OCI-LY1 (cell line): ENCODE data around the gene KIAA0232.

Source experiments
- H2AFZ ChIP-seq: fragments of 200-600 bp; sonication (generic), shearing (Covaris generic); 2 replicates; pipeline ENCODE4 v1.6.0; 2014; ENCODE audit warnings: antibody characterized with exemption, mild to moderate bottlenecking, low read length
- H3F3A ChIP-seq: fragments of 200-600 bp; sonication (generic), shearing (Covaris generic); 2 replicates; pipeline ENCODE4 v1.6.0; 2014; ENCODE audit warnings: mild to moderate bottlenecking, antibody characterized with exemption, low read length, moderate library complexity; ENCODE audit not compliant: insufficient read depth
- H3K27ac ChIP-seq: fragments of 200-600 bp; sonication (generic); 2 replicates; pipeline ENCODE4 v1.5.1; 2014; ENCODE audit warnings: low read length, mixed run types, mild to moderate bottlenecking, low read depth; ENCODE audit not compliant: poor library complexity, severe bottlenecking
- H3K27me3 ChIP-seq: fragments of 200-600 bp; sonication (generic); 2 replicates; pipeline ENCODE4 v1.6.0; 2014; ENCODE audit warnings: antibody characterized with exemption, mild to moderate bottlenecking, low read length, moderate library complexity; ENCODE audit not compliant: insufficient read depth
- H3K36me3 ChIP-seq: fragments of 200-600 bp; sonication (generic); 2 replicates; pipeline ENCODE4 v1.6.1; 2014; ENCODE audit warnings: mild to moderate bottlenecking, antibody characterized with exemption, low read length, moderate library complexity, mixed read lengths; ENCODE audit not compliant: insufficient read depth
- H3K4me1 ChIP-seq: fragments of 200-600 bp; sonication (generic); 2 replicates; pipeline ENCODE4 v1.5.1; 2014; ENCODE audit warnings: mild to moderate bottlenecking, low read length, moderate library complexity; ENCODE audit not compliant: insufficient read depth, severe bottlenecking
- H3K4me2 ChIP-seq: fragments of 200-600 bp; sonication (generic), shearing (Covaris generic); 2 replicates; pipeline ENCODE4 v1.6.1; 2014; ENCODE audit warnings: low read length
- H3K4me3 ChIP-seq: fragments of 200-600 bp; sonication (generic); 2 replicates; pipeline ENCODE4 v1.5.1; 2014; ENCODE audit warnings: low read length, low read depth, mild to moderate bottlenecking, mixed read lengths; ENCODE audit not compliant: poor library complexity, severe bottlenecking
- H3K79me2 ChIP-seq: fragments of 200-600 bp; shearing (Covaris generic); 2 replicates; pipeline ENCODE4 v1.6.1; 2016; ENCODE audit warnings: mixed run types, low read length, mixed read lengths; ENCODE audit not compliant: insufficient read depth
- H3K9ac ChIP-seq: fragments of 200-600 bp; sonication (generic), shearing (Covaris generic); 2 replicates; pipeline ENCODE4 v1.6.1; 2014; ENCODE audit warnings: mild to moderate bottlenecking, low read length, mixed read lengths
- H3K9me2 ChIP-seq: fragments of 200-600 bp; sonication (generic), shearing (Covaris generic); 2 replicates; pipeline ENCODE4 v1.6.1; 2014; ENCODE audit warnings: low read depth, mild to moderate bottlenecking, low read length, mixed read lengths
- H3K9me3 ChIP-seq: fragments of 200-600 bp; shearing (Covaris generic); 2 replicates; pipeline ENCODE4 v1.6.1; 2014; ENCODE audit warnings: low read length, mixed read lengths
- H4K20me1 ChIP-seq: fragments of 200-600 bp; sonication (generic), shearing (Covaris generic); 2 replicates; pipeline ENCODE4 v1.6.0; 2016; ENCODE audit warnings: mild to moderate bottlenecking, low read length; ENCODE audit not compliant: insufficient read depth
- CTCF ChIP-seq: fragments of 200-600 bp; sonication (generic), shearing (Covaris generic); IDR thresholded peaks from 2 replicates; pipeline ENCODE4 v1.5.1; 2017; ENCODE audit warnings: mild to moderate bottlenecking, antibody characterized with exemption, low read length, moderate library complexity, mixed read lengths
- EZH2 ChIP-seq: fragments of 200-600 bp; sonication (generic), shearing (Covaris generic); IDR thresholded peaks from 2 replicates; pipeline ENCODE4 v1.8.0; 2017; ENCODE audit warnings: borderline replicate concordance, mixed run types, mild to moderate bottlenecking, antibody characterized with exemption, low read length, moderate library complexity, mixed read lengths

KIAA0232 gene

DNA sequence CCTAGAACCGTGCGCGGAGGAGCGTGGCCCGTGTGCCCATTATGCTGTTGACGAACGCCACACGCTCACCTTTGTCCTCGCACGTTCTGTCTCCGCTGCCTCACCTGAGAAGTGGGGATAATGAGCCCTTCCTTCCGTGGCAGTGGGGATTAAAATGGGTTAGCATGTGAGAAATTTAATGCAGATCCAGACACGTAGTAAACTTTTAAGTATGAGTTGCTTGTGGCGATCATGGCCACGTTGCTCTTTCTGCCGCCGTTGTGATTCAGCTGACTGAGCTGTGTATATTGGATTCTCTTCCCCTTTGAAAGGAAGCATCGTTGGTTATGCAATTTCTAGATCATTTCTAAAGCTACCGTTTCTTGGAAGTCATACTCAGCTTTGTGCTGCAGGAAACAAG is 143.6 kb downstream of the KIAA0232 start:
- Histone ChIP-seq H4K20me1 (no peaks in the 10 kb centered on the region), H3K27ac (no peak overlapping the region), H3K4me1 (peaks cover 30% of the 10 kb centered on the region), H3F3A (no peaks in the 10 kb centered on the region), H3K9me3 (no peaks in the 10 kb centered on the region), H3K79me2 (no peaks in the 10 kb centered on the region), H2AFZ (no peak overlapping the region), H3K9me2 (no peaks in the 10 kb centered on the region), H3K36me3 (peaks cover 16% of the 10 kb centered on the region), H3K9ac (no peak overlapping the region), H3K4me2 (no peak overlapping the region), H3K4me3 (no peak overlapping the region), H3K27me3 (no peaks in the 10 kb centered on the region)
- TF ChIP-seq EZH2 (no peak), CTCF (no peak)

GRCh38 chr4:6926681-6927478 is 144.4 kb downstream of the KIAA0232 start:
- H3K27ac ChIP-seq, result no peak overlapping the region

DNA sequence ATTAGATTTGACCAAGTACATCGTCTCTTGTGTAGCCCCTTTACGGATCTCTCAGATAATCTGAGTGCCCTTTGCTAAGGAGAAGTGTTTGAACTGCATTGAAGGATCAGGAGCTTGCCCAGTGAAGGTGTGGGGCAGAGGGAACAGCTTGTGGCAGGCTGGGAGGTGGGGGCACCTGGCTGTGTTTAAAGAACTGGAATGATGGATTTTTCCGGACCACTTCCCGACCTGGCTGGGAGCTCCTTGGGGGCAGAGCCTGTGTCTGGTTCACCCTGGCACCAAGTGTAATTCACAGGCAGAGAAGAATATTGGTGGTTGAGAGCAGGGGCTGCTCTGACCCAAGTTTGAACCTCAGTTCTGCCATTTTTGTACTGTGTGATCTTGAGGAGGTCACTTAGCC is 145.6 kb downstream of the KIAA0232 start:
- H3K27ac ChIP-seq, result no peak overlapping the region
- H3K9ac ChIP-seq, result no peak overlapping the region
- no peak overlapping the region for H3K4me3 ChIP-seq

More at GRCh38 chr4:6926681-6927478, 144.4 kb downstream of the KIAA0232 start:
- H3K9ac ChIP-seq, result no peak overlapping the region
- no peaks in the 10 kb centered on the region for H3K27me3 ChIP-seq
- no peaks in the 10 kb centered on the region for H3K9me3 ChIP-seq
- no peaks in the 10 kb centered on the region for H3K9me2 ChIP-seq
- peaks cover 16% of the 10 kb centered on the region for H3K36me3 ChIP-seq
- peaks cover 30% of the 10 kb centered on the region for H3K4me1 ChIP-seq
- no peaks in the 10 kb centered on the region for H4K20me1 ChIP-seq
- no peaks in the 10 kb centered on the region for H3K79me2 ChIP-seq
- no peaks in the 10 kb centered on the region for H3F3A ChIP-seq
- no peak overlapping the region for H2AFZ ChIP-seq
- TF ChIP-seq EZH2 (no peak), CTCF (no peak)
- no peak overlapping the region; the same call in 1 of the 2 replicates for H3K4me2 ChIP-seq
- H3K4me3 ChIP-seq, result no peak overlapping the region

More for the DNA sequence above, 145.6 kb downstream of the KIAA0232 start:
- Histone ChIP-seq H3K9me2 (no peaks in the 10 kb centered on the region), H3F3A (no peaks in the 10 kb centered on the region), H3K4me1 (peaks cover 30% of the 10 kb centered on the region), H3K79me2 (no peaks in the 10 kb centered on the region), H4K20me1 (no peaks in the 10 kb centered on the region), H3K36me3 (peaks cover 16% of the 10 kb centered on the region), H3K27me3 (no peaks in the 10 kb centered on the region), H3K9me3 (no peaks in the 10 kb centered on the region), H2AFZ (no peak overlapping the region), H3K4me2 (no peak overlapping the region)
- TF ChIP-seq CTCF (no peak), EZH2 (no peak)
